Measurements from ENCODE around the gene MAK. TPM values are rescaled to one million over a fixed set of nuclear protein-coding genes. Genes with fewer than 3 reads are reported as not detected.

Gene MAK
- polyA plus RNA-seq, 4 donors: 0.03 to 0.34 TPM; not detected in 2

- Histone ChIP-seq H3K9me3 (ENCODE audit: control insufficient read depth in 2 of 2, insufficient read depth in 1 of 2, low read depth in 1 of 2, low read length in 1 of 2) (peaks cover 0 to 7% of the 10 kb centered on the region in 2 donors), H3K4me1 (ENCODE audit: control insufficient read depth in 3 of 3, insufficient read depth in 2 of 3, low read depth in 1 of 3, low read length in 2 of 3) (no peaks in the 10 kb centered on the region), H3K27me3 (ENCODE audit: control insufficient read depth in 3 of 3, insufficient read depth in 3 of 3, low read length in 3 of 3) (no peaks in the 10 kb centered on the region), H3K27ac (ENCODE audit: low read depth in 1 of 3, low read length in 2 of 3) (no peak overlapping the region), H3K4me3 (ENCODE audit: low read depth in 1 of 3, low read length in 3 of 3) (no peak overlapping the region), H3K36me3 (ENCODE audit: control insufficient read depth in 3 of 3, insufficient read depth in 2 of 3, low read depth in 1 of 3, low read length in 3 of 3) (no peaks in the 10 kb centered on the region)
- DNase-seq (no peak), FAIRE-seq (no peak)
- 71 to 74% (median 74%) methylated on average over 3 of the region's 3 CpGs for WGBS, 3 donors
These were observed 9.3 kb upstream of the MAK start for GRCh38 chr6:10847684-10848083.

- peaks cover 0 to 3% (median 0%) of the 10 kb centered on the region in 3 donors for H3K27me3 ChIP-seq (ENCODE audit: control insufficient read depth in 3 of 3, insufficient read depth in 3 of 3, low read length in 3 of 3)
- H3K27ac ChIP-seq (ENCODE audit: low read depth in 1 of 3, low read length in 2 of 3): no peak overlapping the region
- H3K9me3 ChIP-seq (ENCODE audit: control insufficient read depth in 2 of 2, insufficient read depth in 1 of 2, low read depth in 1 of 2, low read length in 1 of 2): peaks cover 0 to 3% of the 10 kb centered on the region in 2 donors
- FAIRE-seq: no peak
- H3K4me1 ChIP-seq (ENCODE audit: control insufficient read depth in 3 of 3, insufficient read depth in 2 of 3, low read depth in 1 of 3, low read length in 2 of 3): no peaks in the 10 kb centered on the region
- DNase-seq: no peak
- H3K36me3 ChIP-seq (ENCODE audit: control insufficient read depth in 3 of 3, insufficient read depth in 2 of 3, low read depth in 1 of 3, low read length in 3 of 3): no peaks in the 10 kb centered on the region
- no peak overlapping the region for H3K4me3 ChIP-seq (ENCODE audit: low read depth in 1 of 3, low read length in 3 of 3)
These were observed 5.2 kb upstream of the MAK start for GRCh38 chr6:10843554-10843953.

- WGBS, 3 donors: 56 to 58% (median 57%) methylated on average over 8 of the region's 8 CpGs
- peaks cover 0 to 15% (median 0%) of the 10 kb centered on the region in 3 donors for H3K4me1 ChIP-seq (ENCODE audit: control insufficient read depth in 3 of 3, insufficient read depth in 2 of 3, low read depth in 1 of 3, low read length in 2 of 3)
- H3K27ac ChIP-seq (ENCODE audit: low read depth in 1 of 3, low read length in 2 of 3): no peak overlapping the region
- peaks cover 0 to 34% (median 6%) of the 10 kb centered on the region in 3 donors for H3K27me3 ChIP-seq (ENCODE audit: control insufficient read depth in 3 of 3, insufficient read depth in 3 of 3, low read length in 3 of 3)
- FAIRE-seq (no peak), DNase-seq (no peak)
- H3K36me3 ChIP-seq (ENCODE audit: control insufficient read depth in 3 of 3, insufficient read depth in 2 of 3, low read depth in 1 of 3, low read length in 3 of 3): no peaks in the 10 kb centered on the region
- H3K4me3 ChIP-seq (ENCODE audit: low read depth in 1 of 3, low read length in 3 of 3): peak overlapping the region in 2 of 3 donors; percentile 47 to 59
- H3K9me3 ChIP-seq (ENCODE audit: control insufficient read depth in 2 of 2, insufficient read depth in 1 of 2, low read depth in 1 of 2, low read length in 1 of 2): peaks cover 0 to 11% of the 10 kb centered on the region in 2 donors
These were observed 525 bp upstream of the MAK start for GRCh38 chr6:10838794-10839333.

- 1% methylated on average over 22 of the region's 22 CpGs for WGBS, 3 donors
- Histone ChIP-seq H3K27ac (ENCODE audit: low read depth in 1 of 3, low read length in 2 of 3) (no peak overlapping the region), H3K4me3 (ENCODE audit: low read depth in 1 of 3, low read length in 3 of 3) (peak overlapping the region; percentile 32 to 59 (median 47)), H3K36me3 (ENCODE audit: control insufficient read depth in 3 of 3, insufficient read depth in 2 of 3, low read depth in 1 of 3, low read length in 3 of 3) (no peaks in the 10 kb centered on the region), H3K4me1 (ENCODE audit: control insufficient read depth in 3 of 3, insufficient read depth in 2 of 3, low read depth in 1 of 3, low read length in 2 of 3) (peaks cover 0 to 15% (median 0%) of the 10 kb centered on the region in 3 donors), H3K27me3 (ENCODE audit: control insufficient read depth in 3 of 3, insufficient read depth in 3 of 3, low read length in 3 of 3) (peaks cover 0 to 34% (median 6%) of the 10 kb centered on the region in 3 donors), H3K9me3 (ENCODE audit: control insufficient read depth in 2 of 2, insufficient read depth in 1 of 2, low read depth in 1 of 2, low read length in 1 of 2) (peaks cover 0 to 9% of the 10 kb centered on the region in 2 donors)
- FAIRE-seq (no peak), DNase-seq (peak in 1 of 2 donors; percentile 7)
These were observed 731 bp downstream of the MAK start for GRCh38 chr6:10837622-10837994.

GRCh38 chr6:10837009-10837621 lies 1.2 kb downstream of the MAK start:
- Histone ChIP-seq H3K9me3 (ENCODE audit: control insufficient read depth in 2 of 2, insufficient read depth in 1 of 2, low read depth in 1 of 2, low read length in 1 of 2) (peaks cover 0 to 9% of the 10 kb centered on the region in 2 donors), H3K4me3 (ENCODE audit: low read depth in 1 of 3, low read length in 3 of 3) (peak overlapping the region in 1 of 3 donors; percentile 59), H3K27me3 (ENCODE audit: control insufficient read depth in 3 of 3, insufficient read depth in 3 of 3, low read length in 3 of 3) (peaks cover 0 to 34% (median 6%) of the 10 kb centered on the region in 3 donors), H3K36me3 (ENCODE audit: control insufficient read depth in 3 of 3, insufficient read depth in 2 of 3, low read depth in 1 of 3, low read length in 3 of 3) (no peaks in the 10 kb centered on the region), H3K27ac (ENCODE audit: low read depth in 1 of 3, low read length in 2 of 3) (no peak overlapping the region), H3K4me1 (ENCODE audit: control insufficient read depth in 3 of 3, insufficient read depth in 2 of 3, low read depth in 1 of 3, low read length in 2 of 3) (peaks cover 0 to 15% (median 0%) of the 10 kb centered on the region in 3 donors)
- FAIRE-seq (no peak), DNase-seq (peak; percentile 6 to 54)
- 1 to 4% (median 4%) methylated on average over 20 of the region's 20 CpGs for WGBS, 3 donors

- no peak overlapping the region for H3K27ac ChIP-seq (ENCODE audit: low read depth in 1 of 3, low read length in 2 of 3)
- H3K4me3 ChIP-seq (ENCODE audit: low read depth in 1 of 3, low read length in 3 of 3): no peak overlapping the region
- H3K4me1 ChIP-seq (ENCODE audit: control insufficient read depth in 3 of 3, insufficient read depth in 2 of 3, low read depth in 1 of 3, low read length in 2 of 3): peaks cover 0 to 15% (median 0%) of the 10 kb centered on the region in 3 donors
- 88 to 91% (median 91%) methylated on average over 11 of the region's 11 CpGs for WGBS, 3 donors
- H3K27me3 ChIP-seq (ENCODE audit: control insufficient read depth in 3 of 3, insufficient read depth in 3 of 3, low read length in 3 of 3): peaks cover 0 to 31% (median 6%) of the 10 kb centered on the region in 3 donors
- DNase-seq (no peak), FAIRE-seq (no peak)
- H3K36me3 ChIP-seq (ENCODE audit: control insufficient read depth in 3 of 3, insufficient read depth in 2 of 3, low read depth in 1 of 3, low read length in 3 of 3): no peaks in the 10 kb centered on the region
- H3K9me3 ChIP-seq (ENCODE audit: control insufficient read depth in 2 of 2, insufficient read depth in 1 of 2, low read depth in 1 of 2, low read length in 1 of 2): peaks cover 0 to 9% of the 10 kb centered on the region in 2 donors
These were observed 3.5 kb downstream of the MAK start for GRCh38 chr6:10834823-10835222.

GRCh38 chr6:10831609-10832008 lies 6.7 kb downstream of the MAK start:
- Histone ChIP-seq H3K27me3 (ENCODE audit: control insufficient read depth in 3 of 3, insufficient read depth in 3 of 3, low read length in 3 of 3) (peaks cover 0 to 15% (median 6%) of the 10 kb centered on the region in 3 donors), H3K36me3 (ENCODE audit: control insufficient read depth in 3 of 3, insufficient read depth in 2 of 3, low read depth in 1 of 3, low read length in 3 of 3) (no peaks in the 10 kb centered on the region), H3K9me3 (ENCODE audit: control insufficient read depth in 2 of 2, insufficient read depth in 1 of 2, low read depth in 1 of 2, low read length in 1 of 2) (peaks cover 0 to 9% of the 10 kb centered on the region in 2 donors), H3K4me1 (ENCODE audit: control insufficient read depth in 3 of 3, insufficient read depth in 2 of 3, low read depth in 1 of 3, low read length in 2 of 3) (no peaks in the 10 kb centered on the region), H3K27ac (ENCODE audit: low read depth in 1 of 3, low read length in 2 of 3) (no peak overlapping the region), H3K4me3 (ENCODE audit: low read depth in 1 of 3, low read length in 3 of 3) (no peak overlapping the region)
- no peak for DNase-seq
- WGBS, 3 donors: 93 to 96% (median 95%) methylated on average over 2 of the region's 2 CpGs
- no peak for FAIRE-seq

GRCh38 chr6:10824819-10825218 lies 13.5 kb downstream of the MAK start:
- DNase-seq: no peak
- FAIRE-seq: no peak
- Histone ChIP-seq H3K27me3 (ENCODE audit: control insufficient read depth in 3 of 3, insufficient read depth in 3 of 3, low read length in 3 of 3) (no peaks in the 10 kb centered on the region), H3K36me3 (ENCODE audit: control insufficient read depth in 3 of 3, insufficient read depth in 2 of 3, low read depth in 1 of 3, low read length in 3 of 3) (peaks cover 0 to 2% (median 0%) of the 10 kb centered on the region in 3 donors), H3K9me3 (ENCODE audit: control insufficient read depth in 2 of 2, insufficient read depth in 1 of 2, low read depth in 1 of 2, low read length in 1 of 2) (no peaks in the 10 kb centered on the region), H3K4me3 (ENCODE audit: low read depth in 1 of 3, low read length in 3 of 3) (no peak overlapping the region), H3K27ac (ENCODE audit: low read depth in 1 of 3, low read length in 2 of 3) (no peak overlapping the region), H3K4me1 (ENCODE audit: control insufficient read depth in 3 of 3, insufficient read depth in 2 of 3, low read depth in 1 of 3, low read length in 2 of 3) (no peaks in the 10 kb centered on the region)
- 88 to 96% (median 93%) methylated on average over 6 of the region's 6 CpGs for WGBS, 3 donors
